Left renal pelvis (tissue), 4 donors: ENCODE data around the gene CASR. TPM values are rescaled to one million over a fixed set of nuclear protein-coding genes. Genes with fewer than 3 reads are reported as not detected.

Experiments used
- DNase-seq, 4 donors: peaks; one replicate each; pipeline ENCODE4 v3.0.0-alpha.2; 2013; ENCODE audit warnings: low read depth in 4 of 4, low spot score in 3 of 4
- polyA plus RNA-seq, 4 donors: library from polyadenylated mRNA; unstranded; fragments of 120-200 nt; gene quantifications; one replicate each; pipeline ENCODE4 v1.2.1, GENCODE V29; 2013; ENCODE audit not compliant: insufficient read length in 4 of 4

The CASR gene
- polyA plus RNA-seq, 4 donors: 0.48 to 27.1 (median 21.9) TPM

DNA sequence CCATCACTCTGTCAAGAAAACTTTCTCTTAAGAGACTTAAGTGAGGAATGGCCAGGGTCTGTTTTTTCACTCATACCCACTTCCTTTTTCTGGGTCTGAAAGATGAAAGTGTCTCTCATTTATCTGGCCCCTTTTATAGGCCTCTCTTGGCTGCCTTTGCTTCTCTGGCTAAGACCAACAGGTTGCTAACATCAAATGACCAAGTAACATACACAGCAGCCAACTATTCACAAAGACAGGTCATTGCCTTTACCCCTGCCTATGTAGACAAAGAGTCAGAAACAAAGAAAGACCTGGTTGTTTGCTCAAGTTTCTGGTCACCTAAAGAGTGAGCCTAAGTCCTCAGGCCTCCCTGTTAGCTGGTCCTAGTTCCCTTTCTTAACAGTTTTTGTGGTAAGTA lies 117.6 kb downstream of the CASR start:
- no peak for DNase-seq

DNA sequence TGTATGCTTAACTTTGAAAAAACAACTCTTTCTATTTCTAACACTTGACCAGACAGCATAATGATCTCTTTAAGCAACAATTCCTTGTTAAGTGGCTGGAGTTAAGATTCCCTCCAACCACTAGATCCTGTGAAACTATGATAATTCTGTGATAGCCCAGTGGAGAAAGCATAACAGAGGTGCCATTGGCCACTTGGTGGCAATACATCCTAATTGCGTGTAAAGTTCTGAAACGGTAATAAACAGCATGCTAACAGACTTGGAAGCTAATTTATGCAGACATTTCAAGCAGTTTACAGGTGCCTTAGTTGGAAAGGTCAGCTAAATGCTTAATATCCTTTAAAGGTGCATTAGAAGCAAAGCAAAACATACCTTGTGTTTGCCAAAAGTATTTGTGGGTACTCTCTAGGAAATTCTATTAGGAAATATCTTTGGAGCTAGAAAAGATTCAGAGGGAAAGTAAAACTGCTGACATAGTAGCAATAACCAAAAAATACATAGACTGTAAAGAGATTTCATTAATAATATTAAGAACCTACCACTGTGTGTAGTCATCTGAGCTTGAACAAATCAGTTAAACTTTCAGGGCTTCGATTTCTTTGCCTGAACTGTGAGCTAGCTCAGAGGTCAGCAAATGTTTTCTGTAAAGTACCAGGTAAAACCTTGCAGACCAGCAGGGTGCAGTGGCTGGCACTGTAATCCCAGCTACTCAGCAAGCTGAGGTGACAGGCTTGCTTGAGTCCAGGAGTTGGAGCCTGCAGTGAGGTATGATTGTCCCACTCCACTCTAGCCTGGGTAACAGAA lies 122.6 kb downstream of the CASR start:
- no peak for DNase-seq

DNA sequence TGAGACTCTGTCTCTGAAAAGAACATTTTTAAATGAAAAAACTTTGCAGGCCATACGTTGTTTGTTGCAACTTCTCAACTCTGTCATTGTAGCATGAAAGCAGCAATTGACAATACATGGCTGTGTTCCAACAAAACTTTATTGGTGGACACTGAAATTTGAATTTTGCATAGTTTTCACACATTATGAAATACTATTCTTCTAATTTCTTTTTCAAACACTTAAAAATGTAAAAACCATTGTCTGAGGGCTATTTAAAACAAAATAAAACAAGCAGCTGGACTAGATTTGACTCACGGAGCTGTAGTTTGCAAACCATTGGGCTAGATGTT lies 123.1 kb downstream of the CASR start:
- no peak for DNase-seq

DNA sequence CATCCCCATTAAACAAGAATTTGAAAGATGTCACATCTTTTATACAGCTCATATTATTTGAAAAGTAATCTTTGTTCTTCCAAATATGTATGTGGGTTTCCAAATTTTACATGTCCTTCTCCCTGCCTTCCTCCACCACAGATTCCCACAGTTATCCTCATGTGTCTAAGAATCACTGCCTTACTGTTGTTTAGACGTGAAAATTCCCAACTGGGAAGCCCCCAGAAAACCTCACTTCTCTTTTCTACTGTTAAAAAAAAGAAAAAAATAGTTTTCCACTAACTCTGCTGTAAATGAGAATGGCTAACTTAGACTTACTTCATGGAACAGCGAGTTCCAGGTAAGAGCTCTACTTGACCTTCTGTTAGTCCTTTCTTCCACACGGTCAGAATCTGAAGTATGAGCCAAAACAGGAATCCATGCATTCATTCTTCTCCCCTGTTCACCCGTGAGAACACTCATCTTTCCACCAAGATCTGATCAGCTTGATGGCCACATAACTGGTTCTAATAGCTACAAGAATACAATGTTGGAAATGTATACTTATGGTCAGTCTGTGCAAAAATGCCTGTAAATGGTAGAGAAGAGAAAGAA lies 123.7 kb downstream of the CASR start:
- DNase-seq: no peak

DNA sequence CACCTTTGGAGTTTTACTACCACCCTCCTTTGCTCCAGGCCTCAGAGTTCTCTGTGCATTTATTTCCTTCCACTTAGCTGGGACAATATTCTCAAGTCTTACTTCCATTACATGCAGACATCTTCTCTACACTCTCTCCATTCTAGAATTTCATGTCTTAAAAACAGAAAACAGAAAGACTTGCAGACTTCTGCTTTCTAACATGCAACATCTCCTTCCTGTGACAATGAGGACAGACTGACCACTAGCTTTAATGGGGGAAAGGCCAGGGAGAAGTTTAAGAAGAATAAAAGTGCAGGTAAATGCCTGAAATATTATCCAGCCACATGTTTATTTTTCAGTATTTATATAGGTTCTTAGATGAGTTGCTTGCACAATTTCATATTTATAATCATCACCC lies 124.5 kb downstream of the CASR start:
- DNase-seq: no peak

DNA sequence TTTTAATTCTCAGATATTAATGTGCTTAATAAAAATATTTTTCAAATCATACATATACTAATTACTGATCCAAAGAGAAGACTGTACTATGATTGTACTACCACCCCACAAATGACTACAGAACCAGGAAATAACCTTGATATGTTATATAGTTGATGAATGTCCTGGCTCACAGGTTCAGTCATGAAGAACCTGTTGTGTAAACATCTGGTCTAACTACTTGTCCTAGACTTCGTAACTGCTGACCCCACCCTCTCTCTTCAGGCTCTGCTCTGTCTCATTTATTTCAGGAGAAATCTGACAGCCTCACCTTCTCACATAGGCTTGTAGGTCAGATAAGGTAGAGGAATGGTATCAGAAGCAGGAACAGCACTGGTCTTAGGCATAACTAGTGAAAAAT lies 126.9 kb downstream of the CASR start:
- no peak for DNase-seq

DNA sequence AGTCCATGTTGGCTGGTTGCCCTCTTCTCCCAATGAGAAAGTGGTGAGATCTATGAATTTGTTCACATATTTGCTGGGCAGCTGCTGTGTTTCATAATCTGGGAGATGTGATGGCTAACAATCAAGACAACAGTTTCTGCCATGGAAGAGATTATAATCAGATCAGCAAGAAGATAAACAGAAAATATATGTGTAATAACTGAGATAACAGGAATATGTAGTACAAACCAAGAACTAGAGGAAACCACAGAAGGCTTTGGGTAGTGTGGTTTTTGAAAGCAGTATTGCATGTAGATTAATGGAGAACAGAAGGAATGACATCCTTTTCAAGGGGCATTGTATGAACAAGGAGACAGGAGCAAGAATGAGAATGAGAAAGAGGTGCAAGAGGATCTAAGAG lies 129.4 kb downstream of the CASR start:
- no peak for DNase-seq

DNA sequence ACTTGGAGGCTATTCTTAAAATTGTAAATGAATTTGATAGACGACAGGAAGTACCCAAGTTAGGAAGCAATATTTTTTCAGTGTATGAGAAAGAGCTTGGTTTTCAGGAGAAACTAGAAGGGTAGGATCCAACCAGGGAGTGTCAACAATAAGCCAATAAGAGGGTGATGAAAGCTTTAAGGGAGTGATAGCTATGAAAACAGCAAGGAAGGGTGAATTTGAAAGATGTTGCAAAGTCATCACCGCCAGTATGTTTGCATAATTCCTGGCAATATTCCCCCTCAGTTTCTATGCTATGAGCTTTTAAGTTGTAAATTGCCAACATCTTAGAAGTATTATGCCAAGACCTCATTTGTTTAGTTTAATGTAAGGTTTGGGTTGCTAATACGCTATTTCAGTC lies 129.8 kb downstream of the CASR start:
- no peak for DNase-seq

DNA sequence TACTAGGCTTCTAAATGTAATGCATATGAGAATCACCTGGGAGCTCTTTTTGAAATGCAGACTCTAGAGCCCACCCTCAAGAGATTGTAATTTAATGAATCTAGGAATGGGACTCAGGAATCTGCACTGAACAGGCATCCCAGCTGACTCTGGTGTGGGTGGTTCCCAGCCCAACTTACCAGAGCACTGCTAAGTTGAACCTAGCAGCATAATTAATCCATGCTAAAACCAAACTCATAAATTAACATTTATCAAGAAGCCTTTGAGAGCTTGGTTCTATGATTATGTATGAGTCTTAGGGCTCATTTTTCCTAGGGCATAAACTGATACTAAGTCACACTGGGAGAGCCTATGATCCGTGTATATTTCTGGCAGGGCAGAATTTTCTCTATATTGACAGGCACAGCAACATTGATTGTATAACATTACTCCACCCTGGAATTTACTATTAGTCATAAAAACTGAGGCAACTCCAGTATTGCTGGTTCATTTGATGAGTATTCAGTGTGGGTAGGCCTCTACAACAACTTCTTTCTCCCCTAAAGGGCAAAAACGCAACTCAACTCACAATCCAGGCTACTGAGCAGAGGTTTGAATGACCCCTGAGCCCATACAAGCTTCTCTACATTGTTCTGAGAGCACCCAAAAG lies 130.9 kb downstream of the CASR start:
- DNase-seq: no peak

DNA sequence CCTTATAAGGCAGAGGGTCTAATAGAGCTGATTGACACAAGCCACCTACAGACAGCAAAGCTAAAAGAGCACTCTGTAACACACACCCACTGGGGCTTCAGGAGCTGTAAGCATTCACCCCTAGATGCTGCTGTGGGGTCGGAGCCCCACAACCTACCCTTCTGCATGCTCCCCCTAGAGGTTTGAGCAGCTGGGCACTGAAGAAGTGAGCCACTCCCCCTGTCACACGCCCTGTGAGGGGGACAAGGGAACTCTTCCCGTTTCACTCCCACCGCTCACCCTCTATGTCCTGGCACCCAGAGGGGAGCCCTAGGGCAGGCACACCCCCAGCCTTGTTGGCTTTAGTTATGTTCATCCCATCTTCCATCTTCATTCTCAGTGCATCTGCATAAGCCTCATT lies 132.2 kb downstream of the CASR start:
- no peak for DNase-seq

DNA sequence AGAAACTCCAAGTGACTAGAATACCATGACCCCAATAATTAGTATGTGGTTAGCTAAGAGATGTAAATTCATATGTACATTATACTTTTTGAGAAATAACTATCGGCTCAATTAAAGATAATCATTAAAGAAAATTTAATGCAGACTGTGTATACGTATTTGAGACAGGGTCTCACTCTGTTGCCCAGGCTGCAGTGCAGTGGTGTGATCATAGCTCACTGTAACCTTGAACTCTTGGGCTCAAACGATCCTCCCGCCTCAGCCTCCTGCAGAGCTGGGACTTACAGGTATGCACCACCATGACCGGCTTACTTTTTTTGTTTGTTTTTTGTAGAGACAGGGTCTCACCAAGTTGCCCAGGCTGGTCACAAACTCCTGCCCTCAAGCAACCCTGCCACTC lies 132.9 kb downstream of the CASR start:
- no peak for DNase-seq

DNA sequence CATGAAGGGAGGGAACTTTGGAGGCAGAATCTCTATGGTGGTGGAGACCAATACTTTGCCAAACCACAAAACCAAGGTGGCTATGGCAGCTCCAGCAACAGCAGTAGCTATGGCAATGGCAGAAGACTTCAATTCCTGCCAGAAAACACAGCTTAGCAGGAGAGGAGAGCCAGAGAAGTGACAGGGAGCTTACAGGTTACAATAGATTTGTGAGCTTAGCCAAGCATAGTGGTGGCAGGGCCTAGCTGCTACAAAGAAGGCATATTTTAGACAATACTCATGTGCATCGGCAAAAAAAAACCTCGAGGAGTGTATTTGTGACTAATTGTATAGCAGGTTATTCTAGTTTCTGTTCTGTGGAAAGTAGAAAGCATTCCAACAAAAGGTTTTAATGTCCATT lies 135.2 kb downstream of the CASR start:
- no peak for DNase-seq

DNA sequence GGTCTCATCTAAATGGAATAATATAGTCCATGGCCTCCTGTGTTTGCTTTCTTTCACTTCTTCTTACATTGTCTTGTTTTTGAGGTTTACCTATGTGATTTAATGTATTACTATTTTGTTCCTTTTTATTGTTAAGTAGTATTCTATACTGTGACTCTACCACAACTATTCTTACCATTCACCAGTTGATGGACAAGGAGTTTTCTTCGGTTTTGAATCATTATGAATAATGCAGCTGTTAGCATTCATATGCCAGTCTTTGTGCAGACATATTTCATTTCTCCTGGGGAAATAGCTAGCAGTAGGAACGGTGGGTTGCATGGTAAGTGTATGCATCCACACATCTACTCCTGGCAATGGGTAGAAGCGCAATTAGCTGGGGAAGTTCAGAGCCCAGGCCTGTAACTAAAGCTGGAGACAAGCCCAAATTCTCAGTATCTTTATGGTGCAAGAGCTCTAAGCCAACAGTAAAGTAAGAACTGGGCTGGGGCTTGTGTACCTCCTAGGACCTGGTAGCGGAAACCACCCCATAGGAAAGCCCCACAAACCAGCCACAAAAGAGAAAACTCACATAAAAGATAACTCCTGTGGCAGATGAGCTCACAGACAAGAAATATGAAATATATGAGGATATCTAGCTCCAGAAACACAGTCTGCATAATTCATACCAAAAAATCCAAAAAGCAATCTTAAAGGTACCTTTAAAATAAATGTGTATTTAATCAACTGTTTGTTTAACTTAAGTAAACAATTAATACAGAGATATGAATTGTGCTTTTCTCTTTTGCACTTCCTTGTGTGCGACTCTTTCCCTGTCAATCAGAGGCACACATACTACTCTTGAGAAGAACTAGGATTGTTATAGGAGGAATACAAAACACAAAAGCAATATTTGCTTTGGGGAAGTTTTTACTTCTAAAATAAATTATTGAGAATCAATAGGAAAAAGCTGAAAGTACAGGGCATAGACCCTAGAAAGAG lies 138.9 kb downstream of the CASR start:
- DNase-seq: no peak

DNA sequence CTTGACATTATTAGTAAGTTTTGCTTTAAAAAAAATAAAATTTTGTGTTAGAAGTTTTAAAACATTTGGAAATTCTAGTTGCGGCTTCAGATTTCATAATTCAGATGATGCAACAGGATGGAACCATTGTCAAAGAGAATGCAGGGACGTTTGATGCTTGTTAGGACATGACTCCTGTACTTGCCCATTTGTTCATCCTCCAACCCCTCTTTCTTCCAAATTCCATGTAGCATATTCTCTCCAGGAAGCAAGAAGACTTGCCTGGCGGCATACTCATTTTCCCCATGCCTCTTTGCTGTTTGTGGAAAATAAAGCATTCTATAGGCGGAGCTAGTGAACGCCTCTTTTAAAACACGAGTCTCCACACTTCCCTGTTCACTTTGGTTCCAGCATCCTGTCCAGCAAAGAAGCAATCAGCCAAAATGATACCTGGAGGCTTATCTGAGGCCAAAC lies 141.4 kb downstream of the CASR start, which contains the start of gene CSTA:
Gene CSTA, plus strand, starts transcription at position 378 of the 453 bp plus-strand sequence. Its CDS starts 45 bp downstream, at position 423.
- no peak for DNase-seq

DNA sequence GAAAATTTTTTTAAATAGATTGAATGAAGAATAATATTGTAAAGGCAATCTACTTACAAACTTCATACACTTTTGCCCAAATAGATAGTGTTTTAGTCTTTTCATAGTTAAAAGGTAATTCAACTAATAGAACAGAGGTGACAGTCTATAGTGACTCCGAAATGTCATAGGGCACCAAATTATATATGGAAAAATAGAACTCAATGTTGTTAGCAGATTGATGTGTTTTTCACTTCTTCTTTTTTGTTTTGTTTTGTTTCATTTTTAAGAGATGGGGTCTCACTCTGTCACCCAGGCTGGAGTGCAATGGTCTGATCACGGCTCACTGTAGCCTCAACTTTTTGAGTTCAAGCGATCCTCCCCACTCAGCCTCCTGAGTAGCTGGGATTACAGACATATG lies 142.3 kb downstream of the CASR start:
- DNase-seq: no peak

DNA sequence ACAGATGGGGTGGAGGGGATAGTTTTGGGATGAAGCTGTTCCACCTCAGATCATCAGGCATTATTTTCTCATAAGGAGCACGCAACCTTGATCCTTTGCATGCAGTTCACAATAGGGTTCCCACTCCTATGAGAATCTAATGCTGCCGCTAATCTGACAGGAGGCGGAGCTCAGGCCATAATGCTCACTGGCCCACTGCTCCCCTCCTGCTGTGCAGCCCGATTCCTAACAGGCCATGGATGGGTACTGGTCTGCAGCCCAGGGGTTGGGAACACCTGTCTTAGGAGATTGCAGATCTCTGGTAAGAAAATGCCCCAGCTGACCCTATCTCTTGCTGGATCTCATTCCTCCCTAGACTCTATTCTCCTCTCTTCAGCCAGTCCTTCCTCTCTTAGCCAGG lies 148.4 kb downstream of the CASR start:
- DNase-seq: no peak

DNA sequence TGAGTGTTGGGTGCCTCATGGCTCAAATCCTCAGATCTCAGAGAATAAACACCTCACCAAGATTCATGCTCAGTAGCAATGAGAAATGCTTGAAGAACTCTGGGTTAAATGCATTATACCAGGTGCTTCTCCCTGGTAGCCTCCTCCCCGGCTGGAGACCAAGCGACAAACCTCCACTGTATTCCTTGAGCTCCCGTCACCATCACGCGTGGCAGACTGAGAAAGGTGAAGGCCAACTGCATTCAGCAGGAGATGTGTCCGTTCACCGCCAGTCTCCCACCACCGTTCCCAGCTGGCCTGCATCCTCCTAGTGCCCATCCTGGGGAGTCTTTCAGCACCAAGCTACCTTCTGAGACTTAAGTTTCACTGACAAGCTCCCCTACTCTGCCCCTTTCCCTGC lies 149.1 kb downstream of the CASR start:
- DNase-seq: no peak
